ENCODE results near the gene TAP2. TPM values are rescaled to one million over a fixed set of nuclear protein-coding genes. Genes with fewer than 3 reads are reported as not detected.

The TAP2 gene
- 10 to 100 TPM in 1 of 2 donors, 1 to 10 TPM in 1; 7.1 to 15.8 TPM for total RNA-seq

- intact Hi-C loops (cut with DNase I) = loop anchor here (1.0 to 5.0 kb wide), 2 partner anchors 15 to 34 kb away; partner anchors contain the start of gene TAP1
- H3K27me3 ChIP-seq (replicated peaks; ENCODE audit: insufficient read depth) = no peaks in the 10 kb centered on the region
- H3K4me3 ChIP-seq = peak within 1 kb of the TSS; percentile 61 to 81
- DNase-seq (ENCODE audit: low spot score) = peak; percentile 94
- no peaks in the 10 kb centered on the region for H3K9me3 ChIP-seq
- TF ChIP-seq POLR2AphosphoS5 (IDR thresholded peaks at IDR 0.05) (peak; percentile 93), CTCF (IDR thresholded peaks at IDR 0.05) (peak; percentile 85 to 99 (median 98)), POLR2A (IDR thresholded peaks at IDR 0.05) (peak; percentile 75)
- under 1% methylated on average over 57 of the region's 57 CpGs for WGBS
- H3K4me1 ChIP-seq (replicated peaks) = peaks cover 2% of the 10 kb centered on the region
- peak within 1 kb of the TSS; percentile 94 to 96 for H3K27ac ChIP-seq
- H3K36me3 ChIP-seq = no peaks in the 10 kb centered on the region
Measured at GRCh38 chr6:32838114-32838958, at the start of gene TAP2. Gene TAP2 (minus strand): TSS chr6:32838739. CDS start chr6:32838233, 506 bp downstream.

GRCh38 chr6:32887616-32888015, 49.1 kb upstream of the TAP2 start:
- no peak for TF ChIP-seq CTCF (IDR thresholded peaks at IDR 0.05)
- TF ChIP-seq POLR2A (IDR thresholded peaks at IDR 0.05) = no peak
- TF ChIP-seq POLR2AphosphoS5 (IDR thresholded peaks at IDR 0.05) = no peak
- H3K27me3 ChIP-seq (replicated peaks; ENCODE audit: insufficient read depth) = no peaks in the 10 kb centered on the region
- H3K27ac ChIP-seq = no peak overlapping the region
- no peaks in the 10 kb centered on the region for H3K4me1 ChIP-seq (replicated peaks)
- no peaks in the 10 kb centered on the region for H3K9me3 ChIP-seq
- DNase-seq (ENCODE audit: low spot score) = no peak
- H3K4me3 ChIP-seq = no peak overlapping the region
- 69% methylated on average over 5 of the region's 5 CpGs for WGBS
- intact Hi-C loops (cut with DNase I) = loop anchor here (5.0 kb wide), 2 partner anchors 45 to 95 kb away; no protein-coding TSS in a partner anchor
- H3K36me3 ChIP-seq = no peaks in the 10 kb centered on the region

- Histone ChIP-seq H3K27me3 (replicated peaks; ENCODE audit: insufficient read depth) (no peaks in the 10 kb centered on the region), H3K36me3 (no peaks in the 10 kb centered on the region), H3K9me3 (no peaks in the 10 kb centered on the region), H3K4me1 (replicated peaks) (no peaks in the 10 kb centered on the region), H3K4me3 (no peak overlapping the region), H3K27ac (no peak overlapping the region)
- WGBS = 37% methylated on average over 3 of the region's 3 CpGs
- intact Hi-C loops (cut with DNase I) = loop anchor here (5.0 kb wide), 2 partner anchors 45 to 95 kb away; no protein-coding TSS in a partner anchor
- no peak for TF ChIP-seq POLR2A (IDR thresholded peaks at IDR 0.05)
- TF ChIP-seq CTCF (IDR thresholded peaks at IDR 0.05) = no peak
- no peak for TF ChIP-seq POLR2AphosphoS5 (IDR thresholded peaks at IDR 0.05)
- no peak for DNase-seq (ENCODE audit: low spot score)
Measured at GRCh38 chr6:32886681-32887383, 48.3 kb upstream of the TAP2 start.

GRCh38 chr6:32885698-32886286, 47.3 kb upstream of the TAP2 start:
- no peak for DNase-seq (ENCODE audit: low spot score)
- WGBS = 39% methylated on average over 4 of the region's 4 CpGs
- Histone ChIP-seq H3K9me3 (no peaks in the 10 kb centered on the region), H3K4me1 (replicated peaks) (no peaks in the 10 kb centered on the region), H3K36me3 (no peaks in the 10 kb centered on the region), H3K27me3 (replicated peaks; ENCODE audit: insufficient read depth) (no peaks in the 10 kb centered on the region), H3K4me3 (no peak overlapping the region), H3K27ac (no peak overlapping the region)
- intact Hi-C loops (cut with DNase I) = loop anchor here (5.0 kb wide), 2 partner anchors 47 to 97 kb away; no protein-coding TSS in a partner anchor
- TF ChIP-seq CTCF (IDR thresholded peaks at IDR 0.05) (peak; percentile 36 to 85 (median 76)), POLR2A (IDR thresholded peaks at IDR 0.05) (no peak)

Data from prostate gland (tissue), 2 donors.